ENCODE measurements around the gene PCP4. TPM values are rescaled to one million over a fixed set of nuclear protein-coding genes. Genes with fewer than 3 reads are reported as not detected.

Gene PCP4
- total RNA-seq, 1 experiment from 2014 or later = 0.77 TPM

- Mint-ChIP-seq H3K36me3 (ENCODE audit: insufficient read depth in 1 of 3, low read depth in 3 of 3) (peaks cover 7 to 22% (median 8%) of the 10 kb centered on the region in 3 experiments), H3K27me3 (ENCODE audit: low read depth) (no peaks in the 10 kb centered on the region), H3K27ac (no peak overlapping the region), H3K4me1 (no peaks in the 10 kb centered on the region), H3K9me3 (peaks cover 20 to 29% of the 10 kb centered on the region in 2 experiments), H3K4me3 (no peak overlapping the region)
- Histone ChIP-seq H4K91ac (ENCODE audit: insufficient read length, low read depth, low read length) (no peak overlapping the region), H2AFZ (ENCODE audit: low read length) (no peak overlapping the region), H3K4me2 (ENCODE audit: insufficient read depth, insufficient read length, low read length) (no peak overlapping the region), H2BK120ac (ENCODE audit: low read depth, low read length, poor library complexity, severe bottlenecking) (no peak overlapping the region), H2BK5ac (ENCODE audit: insufficient read length, low read length) (no peak overlapping the region), H3K9me3 (ENCODE audit: control insufficient read depth, low read depth, low read length) (no peaks in the 10 kb centered on the region), H3K23me2 (ENCODE audit: insufficient read length, low read depth, low read length, poor library complexity, severe bottlenecking) (no peaks in the 10 kb centered on the region), H2BK12ac (ENCODE audit: insufficient read length, low read depth, low read length) (no peak overlapping the region), H3K56ac (ENCODE audit: insufficient read length, low read depth, low read length) (no peak overlapping the region), H3K27ac (ENCODE audit: insufficient read length, low read depth, low read length) (no peak overlapping the region), H3K27me3 (ENCODE audit: insufficient read depth, low read length) (no peaks in the 10 kb centered on the region), H3K9ac (ENCODE audit: extremely low read depth, insufficient read length, low read length) (no peak overlapping the region), H3K14ac (ENCODE audit: insufficient read depth, low read length) (no peak overlapping the region), H3K79me2 (ENCODE audit: insufficient read depth, low read length) (no peaks in the 10 kb centered on the region), H2AK5ac (ENCODE audit: insufficient read length, low read length) (no peak overlapping the region), H4K20me1 (ENCODE audit: control insufficient read depth, insufficient read depth, insufficient read length) (no peaks in the 10 kb centered on the region), H2BK20ac (ENCODE audit: low read depth, low read length, poor library complexity, severe bottlenecking) (no peak overlapping the region), H4K8ac (replicated peaks; ENCODE audit: insufficient read length, low read depth, low read length) (no peak overlapping the region), H3T11ph (ENCODE audit: low read length) (no peak overlapping the region), H3K4me1 (ENCODE audit: insufficient read depth, low read length) (no peaks in the 10 kb centered on the region), H3K79me1 (ENCODE audit: insufficient read depth, low read depth, low read length, poor library complexity, severe bottlenecking) (no peaks in the 10 kb centered on the region), H4K5ac (ENCODE audit: insufficient read length, low read depth, low read length) (no peak overlapping the region), H2BK15ac (ENCODE audit: low read depth, low read length) (no peak overlapping the region), H3K4ac (ENCODE audit: low read depth, low read length) (no peak overlapping the region), H3K23ac (ENCODE audit: insufficient read length, low read depth, low read length) (no peak overlapping the region), H3K18ac (ENCODE audit: insufficient read length, low read depth, low read length) (no peak overlapping the region)
- TF ChIP-seq CTCF (conservative IDR thresholded peaks at IDR 0.05) = no peak
- no CpG with 5 or more reads among the region's 1 CpG for WGBS (ENCODE audit: extremely low coverage, insufficient read length, low lambda C conversion rate)
- no peak for DNase-seq
Measured at GRCh38 chr21:39965026-39965425, 97.8 kb downstream of the PCP4 start.

Data from H9 (cell line).